NCI-H526 treated with DMSO at 0.1 percent for 48 hours (cell line): ENCODE data around the gene LRP8.

Experiments
- DNase-seq: peaks from one replicate; lab custom pipeline; 2025; lab: John Stamatoyannopoulos, UW

LRP8 gene

GRCh38 chr1:53359225-53359933, 31.5 kb upstream of the LRP8 start:
- DNase-seq, result no peak

GRCh38 chr1:53356637-53357036, 28.8 kb upstream of the LRP8 start:
- DNase-seq, result no peak

- no peak for DNase-seq
Observed at GRCh38 chr1:53354119-53354518, 26.2 kb upstream of the LRP8 start.

- DNase-seq, result no peak
Observed at GRCh38 chr1:53352561-53352960, 24.7 kb upstream of the LRP8 start.

- no peak for DNase-seq
Observed at GRCh38 chr1:53350853-53351767, 23.2 kb upstream of the LRP8 start.

- no peak for DNase-seq
Observed at GRCh38 chr1:53349968-53350852, 22.3 kb upstream of the LRP8 start.

- DNase-seq, result no peak
Observed at GRCh38 chr1:53349369-53349835, 21.5 kb upstream of the LRP8 start.

GRCh38 chr1:53348486-53349368, 20.9 kb upstream of the LRP8 start:
- no peak for DNase-seq

- DNase-seq, result no peak
Observed at GRCh38 chr1:53346814-53347176, 18.9 kb upstream of the LRP8 start.

GRCh38 chr1:53345996-53346813, 18.3 kb upstream of the LRP8 start:
- DNase-seq, result no peak

GRCh38 chr1:53344921-53345838, 17.3 kb upstream of the LRP8 start:
- no peak for DNase-seq

GRCh38 chr1:53343831-53344668, 16.2 kb upstream of the LRP8 start:
- DNase-seq, result no peak

GRCh38 chr1:53342735-53343470, 15.0 kb upstream of the LRP8 start:
- DNase-seq, result no peak

GRCh38 chr1:53341961-53342707, 14.3 kb upstream of the LRP8 start:
- DNase-seq, result no peak

GRCh38 chr1:53341521-53341895, 13.6 kb upstream of the LRP8 start:
- no peak for DNase-seq

- DNase-seq, result no peak
Observed at GRCh38 chr1:53340660-53341520, 13.0 kb upstream of the LRP8 start.
